Mesendoderm (in vitro differentiated cells): ENCODE results near the gene CBX2.
A peak's percentile ranks its signal among the peaks of the same experiment; 100 is the strongest.

Experiments
- DNase-seq: peaks from one replicate; pipeline ENCODE4 v3.0.0; 2013
- H2AK5ac ChIP-seq: 2 replicates; pipeline ENCODE4 v1.6.1; 2013; ENCODE audit warnings: low read length, inconsistent platforms
- H2BK120ac ChIP-seq: 2 replicates; pipeline ENCODE4 v1.6.1; 2013; ENCODE audit warnings: low read depth, mild to moderate bottlenecking, low read length, moderate library complexity, mixed read lengths
- H2BK15ac ChIP-seq: replicated peaks from 2 replicates; pipeline ENCODE4 v1.6.1; 2013; ENCODE audit warnings: low read depth, mild to moderate bottlenecking, moderate library complexity
- H2BK5ac ChIP-seq: 2 replicates; pipeline ENCODE4 v1.6.1; 2013; ENCODE audit warnings: low read length, inconsistent platforms
- H3K18ac ChIP-seq: 2 replicates; pipeline ENCODE4 v1.6.1; 2013; ENCODE audit warnings: mild to moderate bottlenecking, low read length, mixed read lengths
- H3K23ac ChIP-seq: one replicate; pipeline ENCODE4 v1.6.1; 2013; ENCODE audit warnings: low read length
- H3K27ac ChIP-seq: 2 replicates; pipeline ENCODE4 v1.5.1; 2013; ENCODE audit warnings: low read depth, mild to moderate bottlenecking, inconsistent platforms, low read length, moderate library complexity
- H3K27me3 ChIP-seq: 2 replicates; pipeline ENCODE4 v1.6.1; 2013; ENCODE audit warnings: low read length, control low read depth, mild to moderate bottlenecking, inconsistent platforms; ENCODE audit not compliant: insufficient read depth, poor library complexity
- H3K36me3 ChIP-seq: 2 replicates; pipeline ENCODE4 v1.6.1; 2013; ENCODE audit warnings: low read length, inconsistent platforms; ENCODE audit not compliant: control insufficient read depth, insufficient read depth
- H3K4ac ChIP-seq: one replicate; pipeline ENCODE4 v1.6.1; 2013; ENCODE audit warnings: low read depth, mild to moderate bottlenecking, low read length, moderate library complexity
- H3K4me1 ChIP-seq: 2 replicates; pipeline ENCODE4 v1.6.1; 2013; ENCODE audit warnings: low read depth, low read length, inconsistent platforms; ENCODE audit not compliant: control insufficient read depth
- H3K4me2 ChIP-seq: 2 replicates; pipeline ENCODE4 v1.6.1; 2013; ENCODE audit warnings: low read length
- H3K4me3 ChIP-seq: 2 replicates; pipeline ENCODE4 v1.5.1; 2013; ENCODE audit warnings: mild to moderate bottlenecking, low read length
- H3K56ac ChIP-seq: one replicate; pipeline ENCODE4 v1.6.1; 2013; ENCODE audit warnings: low read length
- H3K79me1 ChIP-seq: 2 replicates; pipeline ENCODE4 v1.6.1; 2013; ENCODE audit warnings: low read length, inconsistent platforms
- H3K79me2 ChIP-seq: 2 replicates; pipeline ENCODE4 v1.6.1; 2013; ENCODE audit warnings: mild to moderate bottlenecking, low read length; ENCODE audit not compliant: control insufficient read depth, insufficient read depth
- H3K9ac ChIP-seq: 2 replicates; pipeline ENCODE4 v1.6.1; 2013; ENCODE audit warnings: low read length, inconsistent platforms
- H4K5ac ChIP-seq: one replicate; pipeline ENCODE4 v1.6.1; 2013; ENCODE audit warnings: low read length
- H4K8ac ChIP-seq: one replicate; pipeline ENCODE4 v1.6.1; 2013; ENCODE audit warnings: low read depth, mild to moderate bottlenecking, control low read depth, low read length, moderate library complexity
- WGBS: extraction: QIAGEN DNeasy Blood & Tissue Kit; methylation state at CpG from one replicate; pipeline ENCODE4 v1.1.7; 2013; ENCODE audit warnings: low lambda C conversion rate, missing lambda C conversion rate; ENCODE audit not compliant: insufficient coverage; ENCODE audit errors: extremely low coverage; 5-methylcytosine and 5-hydroxymethylcytosine counted together

CBX2 gene

DNA sequence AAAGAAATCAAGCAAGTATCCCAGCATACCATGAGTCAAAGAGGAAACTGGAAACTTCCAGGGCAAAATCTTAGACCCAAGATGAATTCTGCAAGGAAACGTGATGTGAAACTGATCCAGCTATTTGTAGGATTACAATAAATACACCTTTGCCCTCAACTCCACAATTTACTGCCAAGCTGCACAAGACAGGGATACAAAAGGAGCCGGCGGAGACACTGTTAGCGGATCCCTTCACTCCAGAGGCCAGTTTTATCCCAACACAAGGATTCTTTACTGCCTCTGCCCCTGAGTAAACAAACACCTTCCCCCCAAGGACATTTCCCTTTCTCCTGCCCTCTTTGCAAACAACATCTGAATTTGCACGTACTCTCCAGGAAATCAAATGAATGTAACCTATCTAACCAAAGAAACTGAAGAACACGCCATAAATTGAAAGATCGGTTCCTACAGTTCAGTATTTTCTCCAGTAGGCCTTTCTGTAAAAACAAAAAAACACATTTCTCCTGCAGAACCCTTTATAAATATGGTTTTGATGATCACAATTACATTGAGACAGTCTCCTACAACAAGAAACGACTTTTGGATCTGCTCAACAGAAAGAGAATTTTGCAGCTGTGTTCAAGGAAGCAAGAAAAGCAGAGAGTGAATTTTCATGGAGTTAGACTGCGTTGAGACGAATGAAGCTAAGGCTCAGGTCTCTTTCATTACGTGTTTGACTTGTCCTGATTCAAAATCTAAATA lies 1.4 kb upstream of the CBX2 start:
- H3K4me1 ChIP-seq: peaks cover 6% of the 10 kb centered on the region
- peak overlapping the region; percentile 78 for H3K56ac ChIP-seq
- peaks cover 1% of the 10 kb centered on the region for H3K36me3 ChIP-seq
- H4K8ac ChIP-seq: no peak overlapping the region
- peaks cover 9% of the 10 kb centered on the region for H3K79me1 ChIP-seq
- H4K5ac ChIP-seq: no peak overlapping the region
- H2AK5ac ChIP-seq: no peak overlapping the region
- no peaks in the 10 kb centered on the region for H3K27me3 ChIP-seq
- H3K18ac ChIP-seq: no peak overlapping the region
- peaks cover 2% of the 10 kb centered on the region for H3K79me2 ChIP-seq
- H3K23ac ChIP-seq: no peak overlapping the region
- no peak overlapping the region for H3K4ac ChIP-seq
- H3K9ac ChIP-seq: peak overlapping the region; percentile 70
- no peak overlapping the region for H3K27ac ChIP-seq
- H3K4me2 ChIP-seq: peak overlapping the region; percentile 63
- H3K4me3 ChIP-seq: no peak overlapping the region
- DNase-seq: peak; percentile 26
- no peak overlapping the region for H2BK15ac ChIP-seq
- H2BK5ac ChIP-seq: no peak overlapping the region
- H2BK120ac ChIP-seq: no peak overlapping the region
- WGBS: no CpG with 5 or more reads among the region's 11 CpGs

- Histone ChIP-seq H3K18ac (peak overlapping the region; percentile 97), H3K4ac (no peak overlapping the region), H3K4me2 (peak overlapping the region; percentile 63), H3K36me3 (peaks cover 1% of the 10 kb centered on the region), H3K56ac (peak overlapping the region; percentile 78), H3K27ac (peak overlapping the region; percentile 64), H2BK120ac (peak overlapping the region; percentile 67), H3K23ac (no peak overlapping the region), H3K4me1 (peaks cover 6% of the 10 kb centered on the region), H2BK5ac (no peak overlapping the region), H3K79me2 (peaks cover 2% of the 10 kb centered on the region), H2AK5ac (no peak overlapping the region), H4K8ac (no peak overlapping the region), H3K9ac (peak overlapping the region; percentile 70), H3K79me1 (peaks cover 9% of the 10 kb centered on the region), H4K5ac (no peak overlapping the region), H2BK15ac (no peak overlapping the region), H3K4me3 (peak overlapping the region; percentile 3), H3K27me3 (no peaks in the 10 kb centered on the region)
- no CpG with 5 or more reads among the region's 51 CpGs for WGBS
- peak; percentile 76 for DNase-seq
These were observed 641 bp upstream of the CBX2 start for GRCh38 chr17:79777120-79777893.

DNA sequence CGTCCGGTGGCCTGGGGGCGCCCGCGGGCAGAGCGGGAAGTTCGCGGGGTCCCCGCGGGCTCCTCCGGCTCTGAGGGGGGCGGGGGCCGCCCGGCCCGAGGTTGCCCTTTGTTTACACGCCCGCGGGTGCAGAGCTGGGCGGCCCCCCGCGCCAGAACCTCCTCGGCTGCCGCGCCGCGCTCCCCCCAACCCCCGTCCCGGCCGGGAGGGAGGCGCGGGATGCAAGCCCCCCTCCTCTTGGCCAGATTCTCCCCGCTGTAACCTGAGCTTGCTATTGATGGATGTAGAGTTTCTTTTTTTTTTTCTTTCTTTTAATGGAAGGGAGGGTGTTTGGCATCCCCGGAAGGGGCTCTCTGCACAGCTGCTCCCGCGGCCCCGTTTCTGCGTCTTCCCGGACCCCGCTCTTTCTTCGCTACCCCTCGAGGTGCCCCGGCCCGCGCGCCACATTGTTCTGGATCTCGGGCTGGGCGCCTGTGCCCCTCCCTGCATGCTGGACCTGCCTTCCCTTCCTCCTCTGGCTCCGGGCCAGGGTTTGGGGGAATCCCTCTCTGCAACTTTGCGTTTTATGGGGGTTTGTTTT lies 646 bp downstream of the CBX2 start:
- Histone ChIP-seq H3K4me2 (peak overlapping the region; percentile 81), H2BK5ac (no peak overlapping the region), H3K4ac (peak overlapping the region; percentile 90), H2AK5ac (no peak overlapping the region), H3K27me3 (no peaks in the 10 kb centered on the region), H3K27ac (peak overlapping the region; percentile 75), H4K8ac (no peak overlapping the region), H3K4me1 (peaks cover 6% of the 10 kb centered on the region), H3K79me2 (peaks cover 2% of the 10 kb centered on the region), H3K18ac (peak overlapping the region; percentile 80), H3K23ac (no peak overlapping the region), H3K56ac (peak overlapping the region; percentile 88), H3K4me3 (peak overlapping the region; percentile 77), H3K36me3 (peaks cover 1% of the 10 kb centered on the region), H2BK15ac (no peak overlapping the region), H3K9ac (peak overlapping the region; percentile 87), H3K79me1 (peaks cover 9% of the 10 kb centered on the region), H2BK120ac (peak overlapping the region; percentile 32), H4K5ac (no peak overlapping the region)
- WGBS: no CpG with 5 or more reads among the region's 49 CpGs
- DNase-seq: peak; percentile 61

DNA sequence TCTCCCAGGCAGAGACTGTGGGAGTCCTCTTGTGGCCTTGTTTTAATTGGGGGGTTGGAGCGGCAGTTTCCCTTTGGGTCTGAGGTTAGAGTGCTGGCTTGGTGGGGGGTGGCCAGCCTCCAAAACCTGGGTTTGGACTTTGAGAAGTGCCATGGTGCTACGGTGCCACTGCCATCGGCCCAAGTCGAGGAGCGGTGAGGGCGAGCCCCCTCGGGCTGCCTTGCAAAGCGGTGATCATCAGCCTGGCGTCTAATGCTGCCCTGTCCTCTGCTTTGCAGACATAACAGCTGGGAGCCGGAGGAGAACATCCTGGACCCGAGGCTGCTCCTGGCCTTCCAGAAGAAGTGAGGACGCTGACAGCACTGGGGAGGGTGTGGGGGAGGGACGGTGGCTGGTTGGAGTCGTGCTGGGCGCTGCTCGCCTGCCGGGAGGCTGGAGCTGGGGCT lies 1.2 kb downstream of the CBX2 start:
- Histone ChIP-seq H3K56ac (peak overlapping the region; percentile 88), H2BK5ac (no peak overlapping the region), H3K36me3 (peaks cover 1% of the 10 kb centered on the region), H3K27ac (no peak overlapping the region), H3K4ac (no peak overlapping the region), H3K23ac (peak overlapping the region; percentile 15), H4K8ac (no peak overlapping the region), H3K18ac (no peak overlapping the region), H3K27me3 (no peaks in the 10 kb centered on the region), H2AK5ac (no peak overlapping the region), H2BK15ac (no peak overlapping the region), H3K4me2 (peak overlapping the region; percentile 81), H3K79me2 (peaks cover 2% of the 10 kb centered on the region), H3K9ac (peak overlapping the region; percentile 87), H3K79me1 (peaks cover 9% of the 10 kb centered on the region), H2BK120ac (no peak overlapping the region), H3K4me1 (peaks cover 6% of the 10 kb centered on the region), H4K5ac (no peak overlapping the region), H3K4me3 (peak overlapping the region; percentile 77)
- DNase-seq: peak; percentile 42
- no CpG with 5 or more reads among the region's 17 CpGs for WGBS

- Histone ChIP-seq H2BK5ac (no peak overlapping the region), H3K36me3 (peaks cover 1% of the 10 kb centered on the region), H4K8ac (no peak overlapping the region), H2BK15ac (no peak overlapping the region), H3K56ac (peak overlapping the region; percentile 88), H3K27ac (no peak overlapping the region), H4K5ac (no peak overlapping the region), H3K79me2 (peaks cover 2% of the 10 kb centered on the region), H3K4me1 (peaks cover 6% of the 10 kb centered on the region), H3K4me3 (no peak overlapping the region), H3K79me1 (peaks cover 9% of the 10 kb centered on the region), H2BK120ac (no peak overlapping the region), H2AK5ac (no peak overlapping the region), H3K4me2 (no peak overlapping the region), H3K23ac (no peak overlapping the region), H3K18ac (no peak overlapping the region), H3K9ac (peak overlapping the region; percentile 87), H3K4ac (no peak overlapping the region), H3K27me3 (no peaks in the 10 kb centered on the region)
- DNase-seq: no peak
- WGBS: no CpG with 5 or more reads among the region's 10 CpGs
These were observed 1.9 kb downstream of the CBX2 start for GRCh38 chr17:79779661-79780365.
